NK-92 (cell line): Measurements from ENCODE around the gene ZIC4.

Source experiments
- DNase-seq: peaks from one replicate; lab custom pipeline; 2025; ENCODE audit not compliant: unreplicated experiment; lab: John Stamatoyannopoulos, UW

ZIC4 gene

GRCh38 chr3:147391781-147392624 is 14.3 kb downstream of the ZIC4 start:
- no peak for DNase-seq

- no peak for DNase-seq
These were observed 15.5 kb downstream of the ZIC4 start for GRCh38 chr3:147390589-147391569.

GRCh38 chr3:147389717-147390116 is 16.6 kb downstream of the ZIC4 start:
- no peak for DNase-seq

- no peak for DNase-seq
These were observed 17.4 kb downstream of the ZIC4 start for GRCh38 chr3:147388700-147389580.

GRCh38 chr3:147387885-147388699 is 18.3 kb downstream of the ZIC4 start:
- no peak for DNase-seq

GRCh38 chr3:147387291-147387884 is 19.0 kb downstream of the ZIC4 start:
- no peak for DNase-seq

- DNase-seq, result no peak
These were observed 21.0 kb downstream of the ZIC4 start for GRCh38 chr3:147385059-147386012.

- DNase-seq, result no peak
These were observed 21.9 kb downstream of the ZIC4 start for GRCh38 chr3:147384210-147385058.

GRCh38 chr3:147383617-147384016 is 22.7 kb downstream of the ZIC4 start:
- DNase-seq, result no peak

GRCh38 chr3:147381596-147381995 is 24.7 kb downstream of the ZIC4 start:
- no peak for DNase-seq

- no peak for DNase-seq
These were observed 25.4 kb downstream of the ZIC4 start for GRCh38 chr3:147380977-147381376.

GRCh38 chr3:147380387-147380951 is 25.9 kb downstream of the ZIC4 start:
- DNase-seq, result no peak

GRCh38 chr3:147379651-147380050 is 26.7 kb downstream of the ZIC4 start:
- no peak for DNase-seq

GRCh38 chr3:147377412-147378367 is 28.7 kb downstream of the ZIC4 start:
- no peak for DNase-seq

GRCh38 chr3:147373301-147373700 is 33.0 kb downstream of the ZIC4 start:
- DNase-seq, result no peak

GRCh38 chr3:147372525-147373027 is 33.8 kb downstream of the ZIC4 start:
- no peak for DNase-seq
